Measurements from ENCODE around the gene ADAMTSL1. TPM values are rescaled to one million over a fixed set of nuclear protein-coding genes. Genes with fewer than 3 reads are reported as not detected.

Gene ADAMTSL1
- total and polyA plus RNA-seq, 2 experiments from 2014 or later: 2.3 to 5.0 TPM

GRCh38 chr9:18822850-18823249 lies 348.9 kb downstream of the ADAMTSL1 start (continued):
- no peak for TF ChIP-seq ZNF462 (CRISPR knock-in tag; IDR thresholded peaks at IDR 0.05)
- no peak for TF ChIP-seq CTCF (conservative IDR thresholded peaks at IDR 0.05; ENCODE audit: low read depth in 2 of 2)
- TF ChIP-seq JUNB (IDR thresholded peaks at IDR 0.05; ENCODE audit: unreplicated experiment): no peak
- TF ChIP-seq ZNF114 (CRISPR knock-in tag; IDR thresholded peaks at IDR 0.05): no peak
- no peak for TF ChIP-seq ETS1 (IDR thresholded peaks at IDR 0.05)

- Histone ChIP-seq H3K4me1 (ENCODE audit: insufficient read depth) (peaks cover 3% of the 10 kb centered on the region), H3K27ac (ENCODE audit: low read depth) (no peak overlapping the region), H3K36me3 (ENCODE audit: insufficient read depth) (no peaks in the 10 kb centered on the region), H3K9me2 (ENCODE audit: insufficient read depth) (peaks cover 8% of the 10 kb centered on the region; the same call in 1 of the 2 replicates), H2AFZ (no peak overlapping the region), H3K4me2 (no peak overlapping the region), H3F3A (replicated peaks; ENCODE audit: low read depth) (no peaks in the 10 kb centered on the region), H4K20me1 (replicated peaks; ENCODE audit: insufficient read depth) (no peaks in the 10 kb centered on the region), H3K79me2 (replicated peaks; ENCODE audit: insufficient read depth) (no peaks in the 10 kb centered on the region), H3K4me3 (no peak overlapping the region), H3K27me3 (ENCODE audit: insufficient read depth) (no peaks in the 10 kb centered on the region)
- TF ChIP-seq ETS1 (IDR thresholded peaks at IDR 0.05) (no peak), CTCF (conservative IDR thresholded peaks at IDR 0.05; ENCODE audit: low read depth in 2 of 2) (peak; percentile 50 to 73)
- Mint-ChIP-seq H3K27me3 (ENCODE audit: insufficient read depth, low read depth, poor library complexity) (peaks cover 3% of the 10 kb centered on the region), H3K9me3 (0 out of 3 replicates have a peak, but pooled peaks cover 3% of the 10 kb centered on the region), H3K4me1 (peaks cover 24% of the 10 kb centered on the region), H3K27ac (no peak overlapping the region), H3K4me3 (no peak overlapping the region), H3K36me3 (ENCODE audit: low read depth) (no peaks in the 10 kb centered on the region; the same call in 2 of the 3 replicates)
- peak; percentile 51 for DNase-seq (ENCODE audit: low spot score)
- ATAC-seq: peak; percentile 70
These were observed 350.2 kb downstream of the ADAMTSL1 start for GRCh38 chr9:18824095-18824666.
